Osteoblast (primary cell): ENCODE measurements around the gene USP53. TPM values are rescaled to one million over a fixed set of nuclear protein-coding genes. Genes with fewer than 3 reads are reported as not detected.

Source experiments
- DNase-seq: peaks from one replicate; pipeline ENCODE4 v3.0.0; 2011; ENCODE audit warnings: low spot score, mixed read lengths; ENCODE audit not compliant: insufficient read length; ENCODE audit errors: missing footprints
- H2AFZ ChIP-seq: 2 replicates; pipeline ENCODE4 v1.6.0; 2011; ENCODE audit warnings: mild to moderate bottlenecking, low read length
- H3K27ac ChIP-seq: 2 replicates; pipeline ENCODE4 v1.5.1; 2011; ENCODE audit warnings: mild to moderate bottlenecking, low read depth, low read length, moderate library complexity
- H3K27me3 ChIP-seq: 2 replicates; pipeline ENCODE4 v1.6.0; 2012; ENCODE audit warnings: mild to moderate bottlenecking, control low read depth, inconsistent platforms, low read length, moderate library complexity; ENCODE audit not compliant: insufficient read depth
- H3K36me3 ChIP-seq: 2 replicates; pipeline ENCODE4 v1.5.1; 2011; ENCODE audit warnings: mild to moderate bottlenecking, low read length, control low read depth, moderate library complexity; ENCODE audit not compliant: insufficient read depth
- H3K4me1 ChIP-seq: 2 replicates; pipeline ENCODE4 v1.5.1; 2011; ENCODE audit warnings: mild to moderate bottlenecking, low read length, control low read depth, moderate library complexity; ENCODE audit not compliant: insufficient read depth
- H3K4me2 ChIP-seq: 2 replicates; pipeline ENCODE4 v1.6.0; 2011; ENCODE audit warnings: mild to moderate bottlenecking, low read length; ENCODE audit not compliant: insufficient read depth
- H3K4me3 ChIP-seq: fragments of 200-600 bp; sonication (generic); 3 replicates; pipeline ENCODE4 v1.5.1; 2012; ENCODE audit warnings: mild to moderate bottlenecking, low read length, inconsistent platforms; ENCODE audit not compliant: insufficient read depth
- H3K79me2 ChIP-seq: 2 replicates; pipeline ENCODE4 v1.6.0; 2012; ENCODE audit warnings: mild to moderate bottlenecking, low read length, control low read depth, inconsistent platforms; ENCODE audit not compliant: insufficient read depth
- H3K9me3 ChIP-seq: 2 replicates; pipeline ENCODE4 v1.5.1; 2011; ENCODE audit warnings: low read depth, low read length, control low read depth
- H4K20me1 ChIP-seq: 2 replicates; pipeline ENCODE4 v1.6.0; 2012; ENCODE audit warnings: mild to moderate bottlenecking, low read length, control low read depth; ENCODE audit not compliant: insufficient read depth
- CTCF ChIP-seq: IDR thresholded peaks from 2 replicates; pipeline ENCODE4 v1.5.1; 2011; ENCODE audit warnings: mild to moderate bottlenecking, low read depth, low read length, moderate library complexity; ENCODE audit errors: extremely low read depth
- total RNA-seq: library from RNA; depleted of rRNA; stranded (reverse); fragments of >200 nt; gene quantifications from 2 replicates; pipeline ENCODE4 v1.2.3, GENCODE V29; 2012

Gene USP53
- total RNA-seq, 1 donor: 61.9 TPM

DNA sequence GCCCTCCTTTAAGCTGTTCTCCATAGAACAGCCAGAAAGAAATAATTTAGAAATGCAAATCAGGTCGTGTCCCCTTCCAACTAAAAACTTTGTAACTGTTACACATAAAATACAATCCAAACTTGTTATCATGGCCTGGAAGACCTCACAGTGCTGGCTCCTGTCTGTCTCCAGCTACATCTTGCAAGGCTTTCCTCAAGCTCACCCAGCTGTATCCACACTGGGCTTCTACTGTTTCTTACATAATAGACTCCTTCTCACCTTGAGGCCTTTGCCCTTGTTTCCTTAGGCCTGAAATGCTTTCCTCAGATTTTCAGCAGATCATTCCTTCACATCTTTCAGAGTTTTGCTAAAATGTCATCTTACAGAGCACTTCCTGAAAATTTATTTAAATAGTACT, 33.5 kb upstream of the USP53 start:
- Histone ChIP-seq H3K79me2 (no peaks in the 10 kb centered on the region), H4K20me1 (no peaks in the 10 kb centered on the region), H3K9me3 (no peaks in the 10 kb centered on the region), H3K4me3 (no peak overlapping the region), H2AFZ (no peak overlapping the region), H3K27ac (no peak overlapping the region), H3K4me1 (no peaks in the 10 kb centered on the region), H3K4me2 (no peak overlapping the region), H3K27me3 (no peaks in the 10 kb centered on the region), H3K36me3 (no peaks in the 10 kb centered on the region)
- no peak for TF ChIP-seq CTCF
- DNase-seq: no peak

DNA sequence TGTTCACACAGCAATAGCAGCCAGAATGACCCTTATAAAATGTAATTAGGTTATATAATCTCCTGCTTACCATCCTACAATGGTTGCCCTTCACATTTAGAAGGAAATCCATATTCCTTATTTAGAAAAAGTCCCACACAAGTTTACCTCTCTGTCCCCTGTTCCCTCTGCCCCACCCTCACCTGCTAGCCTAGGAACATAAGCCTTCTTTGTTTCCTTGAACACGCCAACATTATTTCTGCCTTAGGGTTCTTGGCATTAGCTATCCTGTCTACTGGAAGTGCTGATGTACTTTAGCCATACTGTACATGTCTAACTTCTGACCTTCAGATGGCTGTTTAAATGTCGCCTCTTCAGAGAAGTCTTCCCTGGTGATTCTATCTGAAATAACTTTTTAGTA, 28.4 kb upstream of the USP53 start:
- H3K36me3 ChIP-seq: no peaks in the 10 kb centered on the region
- no peak for TF ChIP-seq CTCF
- no peak overlapping the region for H3K4me3 ChIP-seq
- H4K20me1 ChIP-seq: no peaks in the 10 kb centered on the region
- H3K4me2 ChIP-seq: no peak overlapping the region
- H3K27me3 ChIP-seq: no peaks in the 10 kb centered on the region
- H3K79me2 ChIP-seq: no peaks in the 10 kb centered on the region
- H3K27ac ChIP-seq: no peak overlapping the region
- H3K9me3 ChIP-seq: no peaks in the 10 kb centered on the region
- DNase-seq: no peak
- H3K4me1 ChIP-seq: no peaks in the 10 kb centered on the region
- H2AFZ ChIP-seq: no peak overlapping the region

GRCh38 chr4:119189638-119190037, 22.9 kb upstream of the USP53 start:
- H3K4me3 ChIP-seq: no peak overlapping the region
- TF ChIP-seq CTCF: no peak
- no peak overlapping the region for H2AFZ ChIP-seq
- H3K79me2 ChIP-seq: no peaks in the 10 kb centered on the region
- H3K27ac ChIP-seq: no peak overlapping the region
- no peak for DNase-seq
- H4K20me1 ChIP-seq: no peaks in the 10 kb centered on the region
- H3K4me1 ChIP-seq: no peaks in the 10 kb centered on the region
- H3K4me2 ChIP-seq: no peak overlapping the region
- H3K27me3 ChIP-seq: no peaks in the 10 kb centered on the region
- no peaks in the 10 kb centered on the region for H3K9me3 ChIP-seq
- no peaks in the 10 kb centered on the region for H3K36me3 ChIP-seq

DNA sequence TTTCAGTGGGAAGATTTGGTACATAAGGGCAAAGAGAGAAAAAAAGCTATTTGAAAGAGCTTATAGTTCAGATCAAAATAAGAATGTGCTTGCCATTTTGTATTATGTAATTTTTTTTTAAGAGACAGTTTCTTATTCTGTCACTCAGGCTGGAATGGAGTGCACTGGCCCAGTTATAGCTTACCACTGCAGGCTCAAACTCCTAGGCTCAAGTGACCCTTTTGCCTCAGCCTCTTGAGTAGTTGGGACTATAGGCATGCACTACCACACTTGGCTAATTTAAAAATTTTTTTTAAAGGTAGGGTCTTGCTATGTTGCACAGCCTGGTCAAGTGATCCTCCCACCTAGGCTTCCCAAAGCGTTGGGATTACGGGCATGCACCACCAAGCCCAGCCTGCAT, 22.2 kb upstream of the USP53 start:
- no peak overlapping the region for H2AFZ ChIP-seq
- no peak overlapping the region for H3K27ac ChIP-seq
- no peaks in the 10 kb centered on the region for H3K27me3 ChIP-seq
- no peaks in the 10 kb centered on the region for H3K9me3 ChIP-seq
- no peak for DNase-seq
- no peaks in the 10 kb centered on the region for H3K36me3 ChIP-seq
- H3K4me3 ChIP-seq: no peak overlapping the region
- no peaks in the 10 kb centered on the region for H3K79me2 ChIP-seq
- no peaks in the 10 kb centered on the region for H4K20me1 ChIP-seq
- no peaks in the 10 kb centered on the region for H3K4me1 ChIP-seq
- H3K4me2 ChIP-seq: no peak overlapping the region
- TF ChIP-seq CTCF: no peak
